ENCODE results near the gene SIRPA.

SIRPA gene

GRCh38 chr20:1888796-1889463, 6.3 kb upstream of the SIRPA start:
- no peak for DNase-seq (ENCODE audit: low read depth)

- no peak for DNase-seq (ENCODE audit: low read depth)
These were observed 4.5 kb upstream of the SIRPA start for GRCh38 chr20:1890469-1891262.

- no peak for DNase-seq (ENCODE audit: low read depth)
These were observed 3.7 kb upstream of the SIRPA start for GRCh38 chr20:1891263-1892118.

- DNase-seq (ENCODE audit: low read depth): no peak
These were observed 3.2 kb upstream of the SIRPA start for GRCh38 chr20:1892119-1892385.

GRCh38 chr20:1893721-1894470, 1.3 kb upstream of the SIRPA start:
- no peak for DNase-seq (ENCODE audit: low read depth)

GRCh38 chr20:1894471-1894950, 696 bp upstream of the SIRPA start:
- no peak for DNase-seq (ENCODE audit: low read depth)

- DNase-seq (ENCODE audit: low read depth): no peak
These were observed 672 bp downstream of the SIRPA start for GRCh38 chr20:1895674-1896483.

- no peak for DNase-seq (ENCODE audit: low read depth)
These were observed 1.5 kb downstream of the SIRPA start for GRCh38 chr20:1896484-1897258.

- DNase-seq (ENCODE audit: low read depth): no peak
These were observed 2.3 kb downstream of the SIRPA start for GRCh38 chr20:1897541-1897940.

GRCh38 chr20:1897965-1898464, 2.8 kb downstream of the SIRPA start:
- no peak for DNase-seq (ENCODE audit: low read depth)

GRCh38 chr20:1898482-1899240, 3.5 kb downstream of the SIRPA start:
- DNase-seq (ENCODE audit: low read depth): no peak

GRCh38 chr20:1899241-1899525, 4.0 kb downstream of the SIRPA start:
- no peak for DNase-seq (ENCODE audit: low read depth)

GRCh38 chr20:1900321-1900801, 5.2 kb downstream of the SIRPA start:
- no peak for DNase-seq (ENCODE audit: low read depth)

- no peak for DNase-seq (ENCODE audit: low read depth)
These were observed 6.5 kb downstream of the SIRPA start for GRCh38 chr20:1901704-1902103.

GRCh38 chr20:1902188-1902587, 7.0 kb downstream of the SIRPA start:
- DNase-seq (ENCODE audit: low read depth): no peak

- no peak for DNase-seq (ENCODE audit: low read depth)
These were observed 8.9 kb downstream of the SIRPA start for GRCh38 chr20:1904135-1904534.

- DNase-seq (ENCODE audit: low read depth): no peak
These were observed 9.8 kb downstream of the SIRPA start for GRCh38 chr20:1905009-1905408.

- DNase-seq (ENCODE audit: low read depth): no peak
These were observed 10.5 kb downstream of the SIRPA start for GRCh38 chr20:1905693-1906092.

- DNase-seq (ENCODE audit: low read depth): no peak
These were observed 11.3 kb downstream of the SIRPA start for GRCh38 chr20:1906361-1907051.

Measured in non-pigmented ciliary epithelial cell (primary cell).